HepG2 (cell line): Measurements from ENCODE around the gene CYYR1. TPM values are rescaled to one million over a fixed set of nuclear protein-coding genes. Genes with fewer than 3 reads are reported as not detected.
A peak's percentile ranks its signal among the peaks of the same experiment; 100 is the strongest.

Experiments
- ATAC-seq: fragments of 200-7000 bp; cut with Tn5 transposase; 3 replicates; pipeline ENCODE4 v1.9.1; 2020; ENCODE audit warnings: mild to moderate bottlenecking, moderate library complexity
- BruUV-seq: library from RNA; stranded (reverse); fragments of 400-500 nt; replicated peaks from 2 replicates; lab custom pipeline; 2021; lab: Mats Ljungman, UMichigan
- CTCF ChIA-PET: fragments of 300-600 bp; formaldehyde crosslinking; extraction: SDS; loops from one replicate; lab custom pipeline; 2021; ENCODE audit warnings: low total read pairs, inconsistent platforms, low intra/inter-chr PET ratio; lab: Yijun Ruan, JAX
- POLR2A ChIA-PET: fragments of 350-600 bp; sonication (Branson Sonifier 250); formaldehyde crosslinking; loops from one replicate; lab custom pipeline; 2020; ENCODE audit warnings: antibody characterized with exemption, inconsistent platforms; lab: Yijun Ruan, JAX
- DNase-seq: peaks from one replicate; pipeline ENCODE4 v3.0.0-alpha.2; 2015; ENCODE audit warnings: low spot score
- FAIRE-seq: peaks from 3 replicates; lab custom pipeline; 2011; peaks lifted over from hg19 to GRCh38; lab: Jason Lieb, UNC
- H2AFZ ChIP-seq: one replicate; pipeline ENCODE4 v1.6.1; 2011; ENCODE audit warnings: low read length, inconsistent platforms
- H3K27ac ChIP-seq: fragments of 300-600 bp; 3 replicates; pipeline ENCODE4 v1.8.0; 2011; ENCODE audit warnings: mixed run types, mild to moderate bottlenecking, mixed read lengths, low read length, inconsistent platforms; ENCODE audit not compliant: insufficient read depth; ENCODE audit errors: extremely low read length
- H3K27me3 ChIP-seq, 2 experiments: fragments of 200-600 bp in 1 of 2; 2 replicates in 1 of 2; 3 replicates in 1 of 2; pipeline versions ENCODE4 v1.6.0 to v1.8.0; 2011; ENCODE audit warnings: low read length in 2 of 2, mild to moderate bottlenecking in 2 of 2, moderate library complexity in 2 of 2, inconsistent platforms in 1 of 2; ENCODE audit not compliant: insufficient read depth in 2 of 2, control insufficient read depth in 1 of 2
- H3K36me3 ChIP-seq, 2 experiments: fragments of 200-600 bp in 1 of 2; replicated peaks in 1 of 2; 2 replicates in 1 of 2; 3 replicates in 1 of 2; pipeline versions ENCODE4 v1.5.1 to v1.8.0; 2011; ENCODE audit warnings: low read length in 2 of 2, inconsistent platforms in 1 of 2; ENCODE audit not compliant: insufficient read depth in 2 of 2, control insufficient read depth in 1 of 2
- H3K4me1 ChIP-seq: 2 replicates; pipeline ENCODE4 v1.5.1; 2012; ENCODE audit warnings: low read length, inconsistent platforms; ENCODE audit not compliant: insufficient read depth
- H3K4me2 ChIP-seq: 2 replicates; pipeline ENCODE4 v1.6.0; 2011; ENCODE audit warnings: low read depth, low read length, inconsistent platforms
- H3K4me3 ChIP-seq, 3 experiments: fragments of 200-600 bp in 1 of 3; sonication (generic), shearing (Covaris generic) in 1 of 3; replicated peaks in 1 of 3; 2 replicates each; pipeline ENCODE4 v1.5.1; 2011 to 2016; ENCODE audit warnings: low read length in 3 of 3, inconsistent platforms in 2 of 3, low read depth in 2 of 3, mild to moderate bottlenecking in 2 of 3, control low read depth in 1 of 3, mixed read lengths in 1 of 3; ENCODE audit not compliant: insufficient read depth in 1 of 3
- H3K79me2 ChIP-seq: one replicate; pipeline ENCODE4 v1.6.1; 2011; ENCODE audit warnings: low read length, inconsistent platforms; ENCODE audit not compliant: insufficient read depth
- H3K9ac ChIP-seq: 2 replicates; pipeline ENCODE4 v1.6.0; 2011; ENCODE audit warnings: mild to moderate bottlenecking, low read depth, low read length, inconsistent platforms; ENCODE audit not compliant: insufficient read depth
- H3K9me3 ChIP-seq: 2 replicates; pipeline ENCODE4 v1.5.1; 2012; ENCODE audit warnings: mild to moderate bottlenecking, low read length
- H4K20me1 ChIP-seq: 2 replicates; pipeline ENCODE4 v1.6.0; 2011; ENCODE audit warnings: inconsistent platforms, mild to moderate bottlenecking, low read length, moderate library complexity; ENCODE audit not compliant: insufficient read depth
- ARNT ChIP-seq: fragments of 450-650 bp; IDR thresholded peaks from 2 replicates; pipeline ENCODE4 v1.6.1; 2017
- CSRNP2 ChIP-seq: sonication (generic); formaldehyde crosslinking; conservative IDR thresholded peaks from 2 replicates; pipeline ENCODE4 v1.8.0; 2022; ENCODE audit warnings: low read depth, missing genetic modification reagents
- ETV5 ChIP-seq: IDR thresholded peaks from 2 replicates; pipeline ENCODE4 v1.6.1; 2018; ENCODE audit warnings: missing biosample characterization, missing genetic modification reagents, inconsistent platforms, borderline replicate concordance
- FOXK2 ChIP-seq: fragments of 450-650 bp; IDR thresholded peaks from 2 replicates; pipeline ENCODE4 v1.6.1; 2016
- GABPB1 ChIP-seq: IDR thresholded peaks from 2 replicates; pipeline ENCODE4 v1.6.1; 2016; ENCODE audit warnings: mild to moderate bottlenecking, missing genetic modification reagents, moderate library complexity, missing compliant biosample characterization
- GLMP ChIP-seq: sonication (generic); formaldehyde crosslinking; IDR thresholded peaks from 2 replicates; pipeline ENCODE4 v1.9.0; 2021; ENCODE audit warnings: missing genetic modification reagents, mild to moderate bottlenecking, borderline replicate concordance
- HCFC1 ChIP-seq: fragments of 150-350 bp; IDR thresholded peaks from 2 replicates; pipeline ENCODE4 v1.6.1; 2014; ENCODE audit warnings: low read depth, low read length
- IRX3 ChIP-seq: sonication (generic); formaldehyde crosslinking; IDR thresholded peaks from 2 replicates; pipeline ENCODE4 v1.8.1; 2023; ENCODE audit warnings: mild to moderate bottlenecking, low read depth, missing genetic modification reagents, borderline replicate concordance
- RNF2 ChIP-seq: fragments of 450-650 bp; conservative IDR thresholded peaks from 2 replicates; pipeline ENCODE4 v1.6.1; 2016; ENCODE audit warnings: low read depth
- ZEB1 ChIP-seq: IDR thresholded peaks from 2 replicates; pipeline ENCODE4 v1.6.1; 2012; ENCODE audit warnings: mild to moderate bottlenecking, low read depth, inconsistent platforms; ENCODE audit not compliant: insufficient replicate concordance
- ZNF367 ChIP-seq: sonication (generic); formaldehyde crosslinking; IDR thresholded peaks from 2 replicates; pipeline ENCODE4 v1.4.0; 2020; ENCODE audit warnings: missing genetic modification reagents, borderline replicate concordance
- ZNF703 ChIP-seq: sonication (generic); formaldehyde crosslinking; IDR thresholded peaks from 2 replicates; pipeline ENCODE4 v1.5.1; 2020; ENCODE audit warnings: missing genetic modification reagents, mild to moderate bottlenecking, moderate library complexity, borderline replicate concordance
- WGBS: methylation state at CpG from one replicate; pipeline ENCODE4 v1.1.6; 2017; ENCODE audit warnings: low lambda C conversion rate; 5-methylcytosine and 5-hydroxymethylcytosine counted together
- in situ Hi-C: cut with HindIII; loops from 2 replicates; pipeline ENCODE4 v1.10.0; 2017; ENCODE audit warnings: low pct_unique_long_range_greater_than_20kb; ENCODE audit not compliant: extremely low pct_ligation_motif_present
- intact Hi-C: fragments of 100-400 bp; cut with micrococcal nuclease; formaldehyde crosslinking; loops from one replicate; pipeline ENCODE4 v1.10.0; 2022; ENCODE audit not compliant: unreplicated experiment
- polyA plus RNA-seq, 8 experiments: library from polyadenylated mRNA; depleted of rRNA in 3 of 8; stranded (reverse) in 7 of 8; unstranded in 1 of 8; fragments of >200 nt; fragmentation: Illumina TruSeq in 4 of 8; extraction: Trizol in 4 of 8; gene quantifications; 2 replicates each; pipeline versions ENCODE4 v1.2.1 to v1.2.3, GENCODE V29; 2011 to 2016; ENCODE audit warnings: low read depth in 4 of 8, missing spikeins in 1 of 8, mixed read lengths in 1 of 8; ENCODE audit not compliant: insufficient read depth in 1 of 8
- total RNA-seq, 5 experiments: library from RNA; depleted of rRNA; stranded (reverse); fragments of >200 nt; fragmentation: Illumina TruSeq; extraction: Trizol; gene quantifications; 2 replicates each; pipeline ENCODE4 v1.2.3, GENCODE V29; 2016; ENCODE audit warnings: low read depth in 1 of 5
- TF ChIP-seq, protein P1 (sequence below): sonication (generic); formaldehyde crosslinking; IDR thresholded peaks from 2 replicates; pipeline ENCODE4 v1.5.0; 2020; ENCODE audit warnings: mild to moderate bottlenecking, missing genetic modification reagents
- TF ChIP-seq, protein P2 (sequence below): IDR thresholded peaks from 2 replicates; pipeline ENCODE4 v1.6.1; 2016

The CYYR1 gene
- total and polyA plus RNA-seq, 2 of the 13 experiments (the other 11 are each of a cell fraction or from before 2014, with no cell fraction given): not detected

DNA sequence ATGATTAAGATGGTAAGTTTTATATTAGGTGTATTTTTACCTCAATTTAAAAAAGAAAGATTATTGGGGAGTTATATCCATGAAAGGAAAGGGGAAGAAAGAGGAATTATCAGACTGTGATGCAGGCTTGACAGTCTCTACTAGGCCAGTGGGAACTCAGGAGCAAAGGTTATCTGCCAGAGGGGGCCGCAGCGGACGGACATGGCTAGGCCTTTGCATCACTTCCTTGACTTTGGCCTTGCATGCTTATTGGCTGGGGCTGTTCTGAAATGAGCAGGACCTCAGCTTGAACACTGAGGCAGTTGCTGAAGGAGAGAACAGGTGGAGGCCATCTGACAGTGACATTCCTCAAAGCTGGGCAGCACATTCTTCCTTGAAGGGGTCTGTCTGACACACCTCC, 150.9 kb downstream of the CYYR1 start (continued):
- peak; percentile 43; the same call in 1 of the 2 replicates for TF ChIP-seq GABPB1 (CRISPR knock-in tag)
- TF ChIP-seq GLMP (CRISPR knock-in tag): no peak

DNA sequence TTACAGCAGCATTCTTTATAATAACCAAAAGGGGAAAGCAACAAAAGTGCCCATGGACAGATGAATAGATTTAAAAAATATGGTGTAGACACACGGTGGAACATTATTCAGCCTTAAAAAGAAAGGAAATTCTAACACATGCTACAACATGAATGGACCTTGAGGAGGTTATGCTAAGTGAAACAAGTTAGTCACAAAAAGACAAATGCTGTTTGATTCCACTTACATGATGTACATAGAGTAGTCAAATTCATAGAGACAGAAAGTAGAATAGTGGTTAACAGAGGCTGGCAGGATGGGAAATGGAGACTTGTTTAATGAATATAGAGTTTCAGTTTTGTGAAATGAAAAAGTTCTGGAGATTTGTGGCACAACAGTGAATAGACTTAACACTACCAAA, 151.4 kb downstream of the CYYR1 start:
- Histone ChIP-seq H3K4me2 (no peak overlapping the region), H3K9ac (no peak overlapping the region), H4K20me1 (no peaks in the 10 kb centered on the region), H2AFZ (no peak overlapping the region), H3K4me1 (no peaks in the 10 kb centered on the region), H3K36me3 (no peaks in the 10 kb centered on the region), H3K9me3 (peaks cover 75% of the 10 kb centered on the region), H3K4me3 (no peak overlapping the region), H3K79me2 (no peaks in the 10 kb centered on the region), H3K27me3 (no peaks in the 10 kb centered on the region), H3K27ac (no peak overlapping the region)
- no TSS peak for BruUV-seq
- ATAC-seq: no peak
- no peak for FAIRE-seq
- no peak for DNase-seq
- intact Hi-C loops (no loop called here), in situ Hi-C loops (no loop called here)
- TF ChIP-seq FOXK2 (no peak), IRX3 (no peak), ETV5 (no peak), ZNF703 (CRISPR knock-in tag) (no peak), ARNT (no peak), ZEB1 (no peak), RNF2 (no peak), ZNF367 (no peak), HCFC1 (no peak), CSRNP2 (CRISPR knock-in tag) (no peak)
- TF ChIP-seq, protein P1, sequence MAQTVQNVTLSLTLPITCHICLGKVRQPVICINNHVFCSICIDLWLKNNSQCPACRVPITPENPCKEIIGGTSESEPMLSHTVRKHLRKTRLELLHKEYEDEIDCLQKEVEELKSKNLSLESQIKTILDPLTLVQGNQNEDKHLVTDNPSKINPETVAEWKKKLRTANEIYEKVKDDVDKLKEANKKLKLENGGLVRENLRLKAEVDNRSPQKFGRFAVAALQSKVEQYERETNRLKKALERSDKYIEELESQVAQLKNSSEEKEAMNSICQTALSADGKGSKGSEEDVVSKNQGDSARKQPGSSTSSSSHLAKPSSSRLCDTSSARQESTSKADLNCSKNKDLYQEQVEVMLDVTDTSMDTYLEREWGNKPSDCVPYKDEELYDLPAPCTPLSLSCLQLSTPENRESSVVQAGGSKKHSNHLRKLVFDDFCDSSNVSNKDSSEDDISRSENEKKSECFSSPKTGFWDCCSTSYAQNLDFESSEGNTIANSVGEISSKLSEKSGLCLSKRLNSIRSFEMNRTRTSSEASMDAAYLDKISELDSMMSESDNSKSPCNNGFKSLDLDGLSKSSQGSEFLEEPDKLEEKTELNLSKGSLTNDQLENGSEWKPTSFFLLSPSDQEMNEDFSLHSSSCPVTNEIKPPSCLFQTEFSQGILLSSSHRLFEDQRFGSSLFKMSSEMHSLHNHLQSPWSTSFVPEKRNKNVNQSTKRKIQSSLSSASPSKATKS (CRISPR knock-in tag): no peak
- TF ChIP-seq, protein P2, sequence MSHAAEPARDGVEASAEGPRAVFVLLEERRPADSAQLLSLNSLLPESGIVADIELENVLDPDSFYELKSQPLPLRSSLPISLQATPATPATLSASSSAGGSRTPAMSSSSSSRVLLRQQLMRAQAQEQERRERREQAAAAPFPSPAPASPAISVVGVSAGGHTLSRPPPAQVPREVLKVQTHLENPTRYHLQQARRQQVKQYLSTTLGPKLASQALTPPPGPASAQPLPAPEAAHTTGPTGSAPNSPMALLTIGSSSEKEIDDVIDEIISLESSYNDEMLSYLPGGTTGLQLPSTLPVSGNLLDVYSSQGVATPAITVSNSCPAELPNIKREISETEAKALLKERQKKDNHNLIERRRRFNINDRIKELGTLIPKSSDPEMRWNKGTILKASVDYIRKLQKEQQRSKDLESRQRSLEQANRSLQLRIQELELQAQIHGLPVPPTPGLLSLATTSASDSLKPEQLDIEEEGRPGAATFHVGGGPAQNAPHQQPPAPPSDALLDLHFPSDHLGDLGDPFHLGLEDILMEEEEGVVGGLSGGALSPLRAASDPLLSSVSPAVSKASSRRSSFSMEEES: no peak
- POLR2A ChIA-PET: no interaction called here
- CTCF ChIA-PET: no interaction called here
- 0% methylated on average over 1 of the region's 1 CpG for WGBS
